ENCODE measurements around the gene UMODL1. TPM values are rescaled to one million over a fixed set of nuclear protein-coding genes. Genes with fewer than 3 reads are reported as not detected.

The UMODL1 gene
- total and polyA plus RNA-seq, 10 of the 15 experiments (the other 5 are each of a cell fraction or from before 2014, with no cell fraction given), result 0.01 to 0.11 (median 0.03) TPM; not detected in 5

DNA sequence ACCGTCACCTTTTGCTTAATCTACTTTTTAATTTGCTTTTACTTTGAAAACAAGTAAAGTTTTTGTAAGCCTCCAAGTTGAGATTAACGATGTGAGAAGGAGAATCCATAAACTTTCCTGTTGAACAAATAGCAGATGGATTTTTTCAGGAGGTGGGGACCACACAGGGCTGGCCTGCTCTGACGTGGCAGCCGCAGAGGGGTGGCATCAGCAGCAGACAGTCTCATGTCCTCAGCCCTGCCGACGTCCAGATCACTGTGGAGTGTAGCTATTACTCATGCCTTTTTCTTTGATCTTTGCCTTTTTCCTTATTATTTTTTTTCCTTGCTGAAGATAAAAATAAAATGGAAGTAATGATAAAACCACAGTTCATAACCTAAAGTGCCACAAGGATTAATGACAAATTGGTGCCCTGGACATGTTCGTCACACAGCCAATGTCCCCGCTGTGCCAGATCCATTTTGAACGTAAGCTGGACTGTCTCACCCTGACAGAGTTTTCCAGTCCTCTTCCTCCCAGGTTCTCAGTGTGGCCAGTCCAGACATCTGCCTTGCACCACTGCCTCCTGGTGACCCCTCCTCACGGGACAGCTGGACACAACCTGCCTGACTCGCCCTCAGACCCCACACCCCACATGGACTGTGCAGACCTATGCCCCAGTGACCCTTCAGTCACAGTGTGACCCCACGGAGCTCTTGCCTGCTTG is 45.6 kb upstream of the UMODL1 start:
- TF ChIP-seq SP1 (IDR thresholded peaks at IDR 0.05; ENCODE audit: low read depth, low read length), result no peak
- no peak for TF ChIP-seq TCF12 (IDR thresholded peaks at IDR 0.05; ENCODE audit: low read depth, low read length)
- TF ChIP-seq DPF2 (IDR thresholded peaks at IDR 0.05), result no peak

DNA sequence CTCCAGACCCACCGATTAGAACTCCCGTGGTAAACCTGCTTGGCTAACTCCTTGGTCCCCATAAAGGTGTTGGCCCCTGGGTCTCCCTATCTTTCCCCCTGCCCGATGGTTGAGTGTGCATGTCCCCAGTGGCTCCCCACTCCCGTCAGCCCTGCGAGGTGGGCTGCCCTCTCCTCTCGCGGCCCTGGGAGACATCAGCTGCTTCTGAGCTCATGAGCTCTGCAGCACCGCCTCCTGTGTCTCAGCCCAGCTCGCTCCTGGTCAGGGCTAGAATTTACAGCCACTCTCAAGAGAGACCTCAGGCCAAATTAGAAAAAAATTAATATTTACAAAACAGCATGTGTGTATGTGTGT is 45.1 kb upstream of the UMODL1 start:
- ChIA-PET CTCF (interaction anchor here (1.5 kb wide), 1 partner anchor 92 kb away, joined by 4 read pairs; no protein-coding TSS in a partner anchor), RAD21 (ENCODE audit: unreplicated experiment) (no interaction called here), SMC1A (ENCODE audit: uncharacterized antibody, unreplicated experiment) (interaction anchor here (1.1 kb wide), 1 partner anchor 10 kb away, joined by 3 read pairs; no protein-coding TSS in a partner anchor), POLR2A (no interaction called here)
- no TSS peak for BruUV-seq (replicated peaks)
- H3K4me1 ChIP-seq (ENCODE audit: control insufficient read depth, insufficient read depth, low read length), result peaks cover under 1% of the 10 kb centered on the region
- H3K79me2 ChIP-seq (ENCODE audit: control insufficient read depth, insufficient read depth, low read length), result no peaks in the 10 kb centered on the region
- H3K9me3 ChIP-seq (replicated peaks; ENCODE audit: control insufficient read depth, insufficient read depth, low read length), result no peaks in the 10 kb centered on the region
- intact Hi-C loops (cut with micrococcal nuclease; ENCODE audit: unreplicated experiment) (no loop called here), in situ Hi-C loops (cut with MboI) (no loop called here)
- DNase-seq (ENCODE audit: low read depth, low spot score) (no peak), FAIRE-seq (no peak), ATAC-seq (no peak)
- H3K36me3 ChIP-seq (ENCODE audit: control insufficient read depth in 2 of 2, insufficient read depth in 2 of 2, low read length in 1 of 2), result no peaks in the 10 kb centered on the region
- H2AFZ ChIP-seq (ENCODE audit: control insufficient read depth, low read depth, low read length), result no peak overlapping the region
- no peaks in the 10 kb centered on the region for H4K20me1 ChIP-seq (ENCODE audit: control insufficient read depth, insufficient read depth)
- no peak overlapping the region for H3K27ac ChIP-seq (ENCODE audit: control insufficient read depth, insufficient read depth)
- H3K4me3 ChIP-seq, result no peak overlapping the region
- no peaks in the 10 kb centered on the region; a peak in 1 of 4 replicates for H3K27me3 ChIP-seq (replicated peaks in 1 of 2; ENCODE audit: control insufficient read depth in 2 of 2, insufficient read depth in 2 of 2, low read length in 1 of 2)
- no peak overlapping the region for H3K9ac ChIP-seq (ENCODE audit: control insufficient read depth, insufficient read depth, low read length)
- WGBS (ENCODE audit: insufficient coverage, insufficient replicate concordance, low lambda C conversion rate, missing lambda C conversion rate), result 89% methylated on average over 9 of the region's 9 CpGs
- H3K4me2 ChIP-seq (ENCODE audit: control insufficient read depth, insufficient read depth), result no peak overlapping the region
- no peak for TF ChIP-seq NBN (IDR thresholded peaks at IDR 0.05)
- no peak for TF ChIP-seq BHLHE40 (IDR thresholded peaks at IDR 0.05; ENCODE audit: borderline replicate concordance in 1 of 2, low read depth in 2 of 2, low read length in 1 of 2)
- no peak for TF ChIP-seq ESRRA (IDR thresholded peaks at IDR 0.05; ENCODE audit: low read length)
- TF ChIP-seq ZBED1 (IDR thresholded peaks at IDR 0.05; ENCODE audit: borderline replicate concordance), result no peak
- no peak for TF ChIP-seq YBX1 (IDR thresholded peaks at IDR 0.05)
- TF ChIP-seq, protein P1, sequence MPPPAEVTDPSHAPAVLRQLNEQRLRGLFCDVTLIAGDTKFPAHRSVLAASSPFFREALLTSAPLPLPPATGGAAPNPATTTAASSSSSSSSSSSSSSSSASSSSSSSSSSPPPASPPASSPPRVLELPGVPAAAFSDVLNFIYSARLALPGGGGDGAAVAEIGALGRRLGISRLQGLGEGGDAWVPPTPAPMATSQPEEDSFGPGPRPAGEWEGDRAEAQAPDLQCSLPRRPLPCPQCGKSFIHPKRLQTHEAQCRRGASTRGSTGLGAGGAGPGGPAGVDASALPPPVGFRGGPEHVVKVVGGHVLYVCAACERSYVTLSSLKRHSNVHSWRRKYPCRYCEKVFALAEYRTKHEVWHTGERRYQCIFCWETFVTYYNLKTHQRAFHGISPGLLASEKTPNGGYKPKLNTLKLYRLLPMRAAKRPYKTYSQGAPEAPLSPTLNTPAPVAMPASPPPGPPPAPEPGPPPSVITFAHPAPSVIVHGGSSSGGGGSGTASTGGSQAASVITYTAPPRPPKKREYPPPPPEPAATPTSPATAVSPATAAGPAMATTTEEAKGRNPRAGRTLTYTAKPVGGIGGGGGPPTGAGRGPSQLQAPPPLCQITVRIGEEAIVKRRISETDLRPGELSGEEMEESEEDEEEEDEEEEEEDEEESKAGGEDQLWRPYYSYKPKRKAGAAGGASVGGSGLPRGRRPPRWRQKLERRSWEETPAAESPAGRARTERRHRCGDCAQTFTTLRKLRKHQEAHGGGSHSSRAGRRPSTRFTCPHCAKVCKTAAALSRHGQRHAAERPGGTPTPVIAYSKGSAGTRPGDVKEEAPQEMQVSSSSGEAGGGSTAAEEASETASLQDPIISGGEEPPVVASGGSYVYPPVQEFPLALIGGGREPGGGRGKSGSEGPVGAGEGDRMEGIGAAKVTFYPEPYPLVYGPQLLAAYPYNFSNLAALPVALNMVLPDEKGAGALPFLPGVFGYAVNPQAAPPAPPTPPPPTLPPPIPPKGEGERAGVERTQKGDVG (CRISPR knock-in tag; IDR thresholded peaks at IDR 0.05), result no peak
- no peak for TF ChIP-seq NR2F1 (conservative IDR thresholded peaks at IDR 0.05)
- TF ChIP-seq FOXM1 (IDR thresholded peaks at IDR 0.05; ENCODE audit: low read depth, low read length), result no peak

More for the DNA sequence above, 45.6 kb upstream of the UMODL1 start:
- DNase-seq (ENCODE audit: low read depth, low spot score) (no peak), FAIRE-seq (no peak), ATAC-seq (no peak)
- POLR2A ChIA-PET, result no interaction called here
- 46% methylated on average over 12 of the region's 12 CpGs for WGBS (ENCODE audit: insufficient coverage, insufficient replicate concordance, low lambda C conversion rate, missing lambda C conversion rate)
- no peaks in the 10 kb centered on the region for H4K20me1 ChIP-seq (ENCODE audit: control insufficient read depth, insufficient read depth)
- H3K9ac ChIP-seq (ENCODE audit: control insufficient read depth, insufficient read depth, low read length), result no peak overlapping the region
- H3K4me1 ChIP-seq (ENCODE audit: control insufficient read depth, insufficient read depth, low read length), result no peaks in the 10 kb centered on the region
- no peak overlapping the region for H2AFZ ChIP-seq (ENCODE audit: control insufficient read depth, low read depth, low read length)
- H3K9me3 ChIP-seq (replicated peaks; ENCODE audit: control insufficient read depth, insufficient read depth, low read length), result no peaks in the 10 kb centered on the region
- intact Hi-C loops (cut with micrococcal nuclease; ENCODE audit: unreplicated experiment), result no loop called here
- H3K36me3 ChIP-seq (ENCODE audit: control insufficient read depth in 2 of 2, insufficient read depth in 2 of 2, low read length in 1 of 2), result no peaks in the 10 kb centered on the region
- in situ Hi-C loops (cut with MboI), result no loop called here
- RAD21 ChIA-PET (ENCODE audit: unreplicated experiment), result no interaction called here
- H3K27ac ChIP-seq (ENCODE audit: control insufficient read depth, insufficient read depth), result no peak overlapping the region
- no peak overlapping the region for H3K4me3 ChIP-seq
- no peaks in the 10 kb centered on the region for H3K79me2 ChIP-seq (ENCODE audit: control insufficient read depth, insufficient read depth, low read length)
- SMC1A ChIA-PET (ENCODE audit: uncharacterized antibody, unreplicated experiment), result interaction anchor here (1.1 kb wide), 1 partner anchor 9 kb away, joined by 3 read pairs; no protein-coding TSS in a partner anchor
- CTCF ChIA-PET, result interaction anchor here (1.5 kb wide), 1 partner anchor 92 kb away, joined by 4 read pairs; no protein-coding TSS in a partner anchor
- BruUV-seq (replicated peaks), result no TSS peak
- no peak overlapping the region for H3K4me2 ChIP-seq (ENCODE audit: control insufficient read depth, insufficient read depth)
- no peaks in the 10 kb centered on the region; a peak in 1 of 4 replicates for H3K27me3 ChIP-seq (replicated peaks in 1 of 2; ENCODE audit: control insufficient read depth in 2 of 2, insufficient read depth in 2 of 2, low read length in 1 of 2)

Data from GM12878 (cell line).